GM18526 (cell line): ENCODE measurements around the gene ARFGAP1.

Experiments
- POLR2A ChIP-seq: IDR thresholded peaks from 3 replicates; pipeline ENCODE4 v1.6.1; 2011; ENCODE audit not compliant: insufficient read length; ENCODE audit errors: extremely low read depth

ARFGAP1 gene

DNA sequence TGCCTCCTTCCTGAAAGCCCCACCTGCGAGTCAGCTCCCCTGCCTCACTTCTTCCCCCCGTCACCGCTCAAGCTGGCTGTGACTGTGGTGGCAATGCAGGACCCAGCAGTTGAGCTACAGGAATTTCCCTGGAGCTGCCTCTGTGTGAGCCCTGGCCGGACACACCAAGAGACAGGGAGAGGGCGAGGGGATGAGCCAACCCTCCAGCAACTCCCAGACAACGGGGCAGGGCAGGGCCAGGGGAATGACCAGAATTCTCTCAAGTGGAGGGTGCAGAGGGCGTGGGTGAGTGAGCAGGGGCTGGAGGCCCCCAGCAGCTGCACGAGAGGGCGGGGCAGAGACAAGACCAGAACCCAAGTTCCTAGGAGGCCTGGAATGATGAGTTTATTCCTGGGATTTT, 4.9 kb upstream of the ARFGAP1 start:
- no peak for TF ChIP-seq POLR2A

DNA sequence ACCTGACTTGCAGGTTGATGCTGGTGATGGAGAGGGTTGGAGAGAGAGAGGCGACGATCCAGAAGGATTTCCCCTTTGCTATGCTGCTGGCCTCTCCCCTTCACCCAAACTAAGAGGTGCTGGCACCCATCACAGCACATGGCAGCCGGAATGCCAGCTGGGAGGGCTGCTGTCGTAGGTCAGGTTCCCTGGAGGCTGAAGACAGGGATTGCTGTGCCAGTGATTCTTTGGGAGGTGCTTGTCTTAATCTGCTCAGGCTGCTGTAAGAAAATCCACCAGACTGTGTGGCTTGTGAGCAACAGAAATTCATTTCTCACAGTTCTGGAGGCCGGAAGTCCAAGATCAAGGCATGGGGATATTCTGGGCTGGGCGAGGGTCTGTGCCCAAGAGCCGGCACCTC, 4.4 kb upstream of the ARFGAP1 start:
- no peak for TF ChIP-seq POLR2A

GRCh38 chr20:63268671-63269439, 3.8 kb upstream of the ARFGAP1 start:
- no peak for TF ChIP-seq POLR2A

DNA sequence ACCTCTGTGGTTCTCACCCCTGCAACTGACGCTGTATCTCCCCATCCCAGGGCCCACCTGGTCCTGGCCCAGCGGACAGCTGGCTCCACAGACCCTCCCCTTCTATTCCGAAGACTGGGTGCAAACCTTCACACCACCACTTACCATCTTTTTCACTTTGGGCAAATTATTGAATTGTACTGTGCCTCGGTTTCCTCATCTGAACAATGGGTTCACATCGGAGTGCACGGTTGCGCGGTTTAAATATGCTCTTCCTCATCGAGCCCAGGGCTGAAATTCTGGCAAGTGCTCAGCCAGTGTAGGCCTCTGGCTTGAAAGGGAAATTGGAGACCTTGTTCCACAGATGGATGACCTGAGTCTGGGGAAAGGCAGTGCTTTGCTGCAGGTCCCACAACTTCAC, 2.9 kb upstream of the ARFGAP1 start:
- TF ChIP-seq POLR2A, result no peak

GRCh38 chr20:63270606-63271325, 1.8 kb upstream of the ARFGAP1 start:
- TF ChIP-seq POLR2A, result no peak

GRCh38 chr20:63273059-63273579, 506 bp downstream of the ARFGAP1 start:
- no peak for TF ChIP-seq POLR2A

GRCh38 chr20:63273635-63274380, 1.2 kb downstream of the ARFGAP1 start:
- no peak for TF ChIP-seq POLR2A

DNA sequence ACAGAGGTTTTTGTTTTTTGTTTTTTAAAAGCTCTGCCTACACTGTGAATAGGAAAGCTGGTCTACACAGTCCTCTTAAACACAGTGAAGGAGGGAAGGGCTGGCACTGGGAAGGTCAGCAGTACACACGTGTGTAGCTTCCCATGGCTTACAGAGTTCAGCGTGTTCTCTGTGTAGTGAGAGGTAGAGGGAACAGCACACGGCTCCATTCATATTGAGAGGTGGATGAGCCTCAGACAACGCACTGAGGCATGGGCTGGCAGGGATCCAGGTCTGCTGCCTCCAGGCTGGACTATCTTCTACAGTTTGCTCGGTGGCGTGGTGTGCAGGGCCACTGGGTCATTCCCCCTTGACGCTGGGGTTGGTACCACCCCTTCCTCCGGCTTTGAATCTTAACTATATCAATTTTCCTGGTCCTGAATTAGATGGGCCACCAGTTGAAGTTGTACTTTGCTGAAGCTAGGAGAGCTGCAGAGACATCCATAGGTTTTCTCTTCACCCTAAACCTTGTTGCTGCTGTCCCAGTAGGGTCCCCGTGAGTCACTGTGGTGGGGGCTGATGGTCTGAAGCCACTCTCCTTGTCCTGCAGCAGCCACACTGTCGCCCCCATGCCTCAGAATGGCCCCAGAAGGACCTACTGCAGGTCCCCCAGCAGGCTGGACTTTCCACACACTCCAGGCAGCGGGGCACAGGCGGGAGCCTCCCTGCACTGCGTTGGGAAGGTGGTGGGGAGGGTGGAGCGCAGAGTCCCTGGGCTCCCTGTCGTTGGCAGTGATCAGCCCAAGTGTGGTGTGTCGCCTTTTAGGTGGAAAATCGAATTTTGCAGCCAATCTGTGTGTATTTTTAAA, 2.0 kb downstream of the ARFGAP1 start:
- TF ChIP-seq POLR2A, result no peak

DNA sequence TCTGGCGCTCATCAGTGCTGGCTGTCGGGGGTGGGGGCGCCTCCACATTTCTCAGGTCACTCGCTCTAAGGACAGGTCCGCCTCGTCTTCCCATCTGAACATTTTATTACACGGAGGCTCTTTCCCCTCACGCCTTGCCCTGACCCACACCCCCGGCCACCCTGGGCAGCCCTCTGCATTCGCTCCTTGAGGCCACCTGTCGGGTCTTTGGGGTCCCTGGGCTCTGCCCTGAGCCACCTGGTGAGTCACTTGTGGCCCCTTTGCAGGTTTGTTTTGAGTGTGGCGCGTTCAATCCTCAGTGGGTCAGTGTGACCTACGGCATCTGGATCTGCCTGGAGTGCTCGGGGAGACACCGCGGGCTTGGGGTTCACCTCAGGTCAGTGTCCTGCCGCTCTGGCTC, 3.2 kb downstream of the ARFGAP1 start:
- no peak for TF ChIP-seq POLR2A

DNA sequence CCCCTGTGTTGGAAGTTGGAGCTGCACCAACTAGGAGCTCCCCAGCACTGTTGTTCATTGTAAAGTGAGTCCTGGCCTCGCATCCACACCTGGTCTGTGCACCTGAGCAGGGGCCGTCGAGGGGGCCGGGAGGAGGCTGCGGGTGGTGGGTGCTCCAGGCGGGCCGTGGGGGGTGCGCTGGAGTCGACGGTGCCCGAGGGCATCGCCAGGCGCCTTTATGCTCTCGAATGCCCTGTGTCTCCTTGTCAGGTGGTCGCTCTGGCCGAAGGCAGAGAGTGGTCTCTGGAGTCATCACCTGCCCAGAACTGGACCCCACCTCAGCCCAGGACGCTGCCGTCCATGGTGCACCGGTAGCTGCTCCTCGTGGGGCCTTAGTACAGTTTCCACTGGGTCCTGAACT, 4.3 kb downstream of the ARFGAP1 start:
- no peak for TF ChIP-seq POLR2A

- no peak for TF ChIP-seq POLR2A
These were observed 5.1 kb downstream of the ARFGAP1 start for GRCh38 chr20:63277466-63278272.

DNA sequence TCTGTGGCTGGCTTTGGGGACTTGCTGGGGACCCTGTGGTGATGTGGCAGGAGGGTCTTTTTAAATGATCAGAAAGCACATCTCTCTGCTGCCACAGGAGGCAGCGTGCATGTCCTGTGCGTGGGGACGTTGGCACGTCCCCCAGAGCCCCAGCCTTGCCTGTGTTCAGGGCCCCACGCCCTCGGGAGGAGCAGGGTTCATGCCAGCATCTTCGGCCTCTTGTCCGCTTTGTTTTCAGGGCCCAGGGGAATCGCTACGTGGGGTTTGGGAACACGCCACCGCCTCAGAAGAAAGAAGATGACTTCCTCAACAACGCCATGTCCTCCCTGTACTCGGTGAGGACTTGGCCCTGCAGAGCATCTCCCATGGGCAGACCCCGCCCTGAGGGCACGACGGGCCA, 6.0 kb downstream of the ARFGAP1 start:
- no peak for TF ChIP-seq POLR2A

- TF ChIP-seq POLR2A, result no peak
These were observed 7.3 kb downstream of the ARFGAP1 start for GRCh38 chr20:63279931-63280330.

- no peak for TF ChIP-seq POLR2A
These were observed 7.8 kb downstream of the ARFGAP1 start for GRCh38 chr20:63280371-63280770.
